ENCODE data around the gene NOS1.
"Not testable (repeated sequence)": the region's sequence is repeated elsewhere in the genome, so short reads cannot be mapped to it uniquely, and the experiment has no call there.

Gene NOS1

DNA sequence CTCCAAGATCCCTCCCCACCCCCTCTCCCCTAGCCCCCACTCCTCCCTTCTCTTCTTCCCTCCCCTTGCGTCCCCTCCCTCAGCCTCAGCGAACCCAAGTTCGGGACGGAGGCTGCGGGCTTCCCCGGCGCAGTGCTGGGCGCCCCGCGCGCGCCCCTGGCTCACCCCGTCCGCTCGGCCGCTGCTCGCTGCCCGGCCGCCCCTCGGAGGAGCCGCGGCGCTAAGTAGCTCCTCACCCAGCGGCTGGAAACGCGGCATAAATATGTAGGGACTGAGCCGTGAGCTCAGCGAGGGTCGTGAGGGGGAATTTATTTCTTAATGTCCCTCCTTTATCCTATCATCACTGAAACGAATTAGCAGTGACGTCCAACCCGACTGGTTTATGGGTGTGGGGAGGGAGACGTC lies at the start of gene NOS1:
TSS of gene NOS1 (minus strand) at position 280 of the 405 bp plus-strand sequence. CDS start 30,557 bp downstream, outside the sequence.
- DNase-seq: no peak

DNA sequence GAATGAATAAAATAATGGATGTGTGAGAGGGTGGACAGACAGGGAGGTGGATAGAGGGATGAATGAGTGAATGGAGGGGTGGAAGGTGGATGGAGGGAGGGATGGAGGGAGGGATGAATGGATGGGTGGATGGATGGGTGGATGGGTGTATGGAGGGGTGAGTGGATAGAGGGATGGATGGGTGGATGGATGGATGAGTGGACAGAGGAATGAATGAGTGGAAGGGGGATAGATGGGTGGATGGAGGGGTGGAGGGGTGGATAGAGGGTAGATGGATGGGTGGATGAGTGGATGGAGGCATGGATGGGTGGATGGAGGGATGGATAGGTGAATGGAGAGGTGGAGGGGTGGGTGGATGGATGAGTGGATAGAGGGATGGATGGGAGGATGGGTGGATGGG lies 47.9 kb upstream of the NOS1 start:
- DNase-seq: no peak

DNA sequence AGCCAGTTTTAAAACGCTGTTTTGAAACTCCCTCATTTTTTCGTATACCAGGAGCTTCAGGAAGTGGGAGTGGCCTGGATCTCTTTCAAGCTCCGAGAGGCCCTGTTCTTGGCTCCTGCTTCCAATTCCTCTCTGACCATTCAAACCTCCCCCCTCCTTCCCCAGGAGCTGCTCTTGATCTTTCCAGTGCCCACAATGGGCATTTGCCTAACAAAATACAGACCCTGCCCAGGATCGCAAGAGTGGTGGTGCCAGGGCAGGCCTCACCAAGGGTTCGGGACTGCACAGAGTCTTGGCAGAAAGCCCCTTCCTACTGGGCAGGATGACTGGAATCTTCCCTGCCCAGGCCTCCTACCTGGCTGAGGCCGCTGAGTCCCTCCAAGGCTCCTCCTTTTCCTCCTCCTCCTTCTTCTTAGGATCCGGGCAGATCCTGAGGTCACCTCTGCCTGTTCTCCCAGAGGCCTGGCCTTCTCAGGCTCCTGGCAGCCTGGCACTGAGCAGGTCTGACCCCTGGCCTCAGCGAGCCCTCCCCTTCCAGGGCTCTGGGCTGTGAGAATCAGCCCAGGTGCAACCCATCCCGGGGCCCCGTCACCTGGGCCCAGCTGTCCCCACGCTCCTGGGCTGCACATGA lies 46.9 kb upstream of the NOS1 start:
- DNase-seq: no peak

DNA sequence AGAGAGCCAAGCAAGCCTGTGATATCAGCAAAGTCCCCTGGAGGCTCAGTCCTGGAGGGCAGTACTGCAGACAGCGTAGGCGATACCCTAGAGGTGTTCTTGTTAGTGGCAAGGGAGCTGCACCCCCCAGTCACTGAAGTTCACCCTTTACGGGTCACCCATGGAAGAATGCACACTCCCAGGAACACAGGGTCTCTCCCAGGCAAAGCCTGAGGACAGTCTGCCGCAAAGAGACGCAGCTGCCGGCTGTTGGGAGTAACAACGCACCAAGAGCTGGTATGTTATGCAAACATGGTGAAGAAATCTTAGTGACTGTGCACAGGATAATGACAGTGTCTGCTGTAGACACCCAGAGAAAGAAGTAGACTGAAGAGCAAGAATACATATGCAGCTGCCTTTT lies 43.5 kb upstream of the NOS1 start:
- DNase-seq: no peak

DNA sequence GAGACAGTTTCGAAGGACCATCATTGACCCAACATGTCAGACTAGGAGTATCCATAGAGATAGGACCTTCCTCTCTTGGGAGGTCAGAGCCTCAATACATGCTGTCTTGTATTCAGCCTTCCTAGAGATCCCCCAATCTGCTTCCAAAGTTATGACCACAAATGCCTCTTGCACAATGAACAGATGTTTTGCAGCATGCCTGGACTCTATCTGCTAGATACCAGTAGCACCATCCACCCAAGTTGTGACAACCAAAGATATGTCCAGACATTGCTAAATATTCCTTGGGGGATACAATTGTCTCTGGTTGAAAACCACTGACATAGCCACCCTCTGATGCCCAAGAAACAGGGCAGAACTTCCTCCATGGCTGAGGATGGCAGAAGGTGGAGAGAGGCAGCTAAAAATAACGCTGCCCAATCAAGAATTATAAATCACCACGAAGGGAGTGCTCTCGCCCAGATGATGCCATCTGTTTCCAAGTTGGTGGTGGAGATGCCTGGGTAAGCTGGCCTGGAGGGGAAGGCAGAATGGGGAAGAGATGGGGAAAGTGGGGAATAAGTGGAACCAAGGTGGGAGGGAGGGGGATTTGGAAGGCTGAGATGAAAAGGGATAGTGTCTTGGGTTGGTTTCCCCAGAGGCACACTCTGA lies 42.9 kb upstream of the NOS1 start:
- no peak for DNase-seq

DNA sequence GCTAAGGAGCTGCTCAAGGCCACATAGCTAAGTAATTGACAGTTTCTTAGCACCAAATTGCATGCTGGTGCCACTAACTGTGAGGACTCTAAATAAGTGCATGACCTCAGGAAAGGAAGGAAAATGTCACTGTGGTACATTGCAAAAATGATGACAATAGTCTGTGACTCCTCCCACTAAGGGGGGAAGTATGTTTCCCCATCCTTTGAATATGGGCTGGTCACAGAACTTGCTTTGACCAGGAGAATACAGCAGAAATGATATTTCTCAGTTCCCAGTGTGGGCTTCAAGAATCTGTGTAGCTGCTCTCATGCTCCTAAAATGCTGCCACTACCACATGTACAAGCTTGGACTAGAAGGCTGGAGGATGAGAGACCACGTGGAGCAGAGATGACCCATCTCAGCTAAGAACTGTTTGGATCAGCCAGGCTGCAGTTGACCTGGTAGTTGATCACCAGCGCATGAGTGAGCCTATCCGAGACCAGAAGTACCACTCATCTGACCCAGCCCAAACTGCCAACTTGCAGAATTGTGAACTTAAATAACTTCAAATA lies 42.2 kb upstream of the NOS1 start:
- no peak for DNase-seq

DNA sequence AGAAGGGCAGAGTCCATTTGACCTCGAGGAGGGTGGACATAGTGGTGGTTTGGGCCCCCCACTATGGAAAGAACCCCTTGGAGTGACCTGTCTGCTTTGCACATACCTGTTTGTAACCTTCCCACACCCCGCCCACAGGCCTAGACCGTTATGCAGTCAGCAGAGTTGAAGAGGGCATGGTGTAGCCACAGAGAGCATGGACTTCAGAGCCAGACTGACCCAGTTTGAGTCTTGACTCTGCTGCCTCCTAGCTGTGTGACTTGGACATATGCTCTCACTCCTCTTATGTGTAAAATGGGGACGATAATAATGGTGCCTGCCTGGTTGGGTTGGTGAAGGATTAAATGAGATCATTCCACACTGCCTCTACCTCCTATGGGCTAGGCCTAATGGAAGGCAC lies 40.9 kb upstream of the NOS1 start:
- DNase-seq: no peak

DNA sequence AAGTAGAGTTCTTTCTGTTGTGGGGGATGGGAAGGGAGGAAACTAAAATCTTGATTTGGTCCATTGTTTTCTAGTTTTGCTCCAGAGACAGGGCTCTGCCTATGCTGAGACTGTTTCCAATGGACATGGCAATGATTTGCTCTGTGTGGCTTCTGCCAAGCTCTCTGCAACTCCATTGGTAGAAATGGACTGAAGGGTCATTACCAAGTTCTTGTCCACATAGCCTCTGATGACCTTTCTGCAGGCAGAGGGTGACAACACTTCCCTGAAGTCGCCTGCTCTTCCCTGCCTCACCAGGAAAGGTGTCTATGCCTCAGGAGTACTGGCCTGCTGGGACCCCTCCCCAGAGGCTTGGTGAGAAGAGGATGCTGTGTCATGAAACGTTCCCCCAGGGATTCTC lies 39.5 kb upstream of the NOS1 start:
- no peak for DNase-seq

DNA sequence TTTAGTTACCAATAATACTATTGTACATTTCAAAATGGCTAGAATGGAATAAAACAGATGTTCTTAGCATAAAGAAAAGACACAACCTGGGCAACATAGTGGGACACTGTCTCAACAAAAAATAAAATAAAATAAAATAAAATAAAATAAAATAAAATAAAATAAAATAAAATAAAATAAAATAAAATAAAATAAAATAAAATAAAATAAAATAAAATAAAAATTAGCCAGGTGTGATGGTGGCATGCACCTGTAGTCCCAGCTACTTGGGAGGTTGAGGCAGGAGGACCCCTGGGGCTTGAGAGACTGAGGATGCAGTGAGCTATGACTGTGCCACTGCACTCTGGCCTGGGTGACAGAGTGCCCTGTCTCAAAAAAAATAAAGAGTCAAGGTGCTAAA lies 37.1 kb upstream of the NOS1 start:
- DNase-seq: not testable (repeated sequence)

DNA sequence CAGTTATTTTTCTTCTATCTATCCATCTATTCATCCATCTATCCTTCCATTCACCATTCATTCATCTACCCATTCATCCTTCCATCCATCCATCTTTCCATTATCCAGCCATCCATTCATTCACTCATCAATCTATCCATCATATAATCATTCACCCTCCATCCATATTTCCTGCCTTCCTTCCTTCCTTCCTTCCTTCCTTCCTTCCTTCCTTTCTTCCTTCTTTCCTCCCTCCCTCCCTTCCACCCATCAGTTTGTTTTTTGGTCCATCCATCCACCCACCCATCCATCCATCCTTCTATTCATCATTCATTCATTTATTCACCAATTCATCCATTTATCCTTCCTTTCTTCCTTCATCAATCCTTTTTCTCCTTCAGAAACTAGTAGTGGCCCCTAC lies 34.3 kb upstream of the NOS1 start:
- no peak for DNase-seq

DNA sequence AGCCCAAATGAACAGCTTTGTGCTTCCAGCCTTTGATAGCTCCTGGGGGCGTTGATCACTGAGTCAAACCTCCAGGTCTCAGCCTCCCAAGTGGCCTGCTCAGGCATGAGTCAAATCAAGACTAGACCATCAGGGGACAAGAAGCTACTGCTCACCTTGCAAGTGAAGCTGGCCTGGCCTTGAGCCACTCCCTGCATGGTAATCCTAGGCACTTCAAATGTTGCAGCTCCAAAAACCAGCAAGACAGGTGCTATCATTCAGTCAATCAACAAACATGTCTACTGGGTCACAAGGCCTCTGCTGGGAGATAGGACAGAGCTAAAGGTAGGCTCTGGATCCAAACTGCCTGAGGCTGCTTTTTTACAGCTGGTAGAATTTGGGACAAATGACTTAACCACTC lies 33.1 kb upstream of the NOS1 start:
- no peak for DNase-seq

DNA sequence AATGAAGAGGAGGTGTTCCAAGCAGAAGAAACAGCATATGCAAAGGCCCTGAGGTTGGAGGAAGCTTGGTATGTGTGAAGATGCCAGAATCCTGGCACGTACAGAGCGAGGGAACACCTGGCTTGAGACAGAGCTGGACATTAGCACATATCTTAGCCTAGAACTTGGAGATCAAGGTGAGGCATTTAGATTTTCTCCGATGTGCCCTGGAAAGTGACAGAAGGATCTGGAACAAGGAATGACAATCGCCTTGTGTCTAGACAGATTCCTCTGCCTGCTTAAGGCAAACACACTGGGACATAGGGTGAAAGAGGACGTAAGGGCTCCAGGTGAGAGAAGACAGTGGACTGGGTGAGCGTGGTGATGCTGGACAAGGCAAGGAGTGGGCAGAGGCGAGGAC lies 32.2 kb upstream of the NOS1 start:
- no peak for DNase-seq

DNA sequence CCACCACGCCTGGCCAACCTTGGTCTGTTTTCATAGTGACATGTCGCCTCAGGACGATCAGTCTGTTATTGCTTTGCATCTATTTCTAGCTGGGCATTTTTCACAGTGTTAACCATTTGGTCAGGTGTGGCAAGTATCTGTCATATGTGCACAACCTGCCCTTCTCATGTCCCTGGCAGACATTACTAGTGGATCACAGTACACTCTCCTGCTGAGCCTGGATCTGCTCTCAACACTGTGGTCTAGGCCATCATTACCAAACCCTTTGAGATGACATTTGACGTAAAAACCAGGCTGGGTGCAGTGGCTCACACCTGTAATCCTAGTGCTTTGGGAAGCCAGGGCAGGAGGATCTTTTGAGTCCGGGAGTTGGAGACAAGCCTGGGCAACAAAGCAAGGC lies 29.4 kb upstream of the NOS1 start:
- DNase-seq: no peak

DNA sequence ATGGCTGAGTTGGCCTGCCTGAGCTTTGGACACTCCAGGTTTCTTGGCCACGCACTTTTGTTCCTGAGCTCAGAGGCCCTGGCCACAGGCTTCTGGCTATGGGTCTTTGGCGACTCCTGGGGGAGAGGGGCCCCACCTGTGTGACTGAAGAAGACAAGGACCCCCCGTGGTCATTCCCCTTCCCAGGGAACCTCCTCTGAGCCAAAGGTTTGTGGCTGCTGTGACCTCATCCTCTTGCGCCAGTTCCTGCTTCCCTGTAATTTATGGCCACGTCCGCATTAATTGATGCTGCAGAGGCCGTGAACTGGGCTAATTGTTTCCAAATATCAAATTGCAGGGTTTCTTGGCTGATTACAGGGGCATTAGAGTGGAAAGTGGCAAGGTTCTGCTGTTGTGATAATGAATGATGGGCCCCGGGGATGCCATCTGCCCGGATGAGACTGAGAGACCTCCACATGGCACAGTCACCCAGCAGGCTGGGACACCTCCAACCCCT lies 27.6 kb upstream of the NOS1 start:
- DNase-seq: no peak

DNA sequence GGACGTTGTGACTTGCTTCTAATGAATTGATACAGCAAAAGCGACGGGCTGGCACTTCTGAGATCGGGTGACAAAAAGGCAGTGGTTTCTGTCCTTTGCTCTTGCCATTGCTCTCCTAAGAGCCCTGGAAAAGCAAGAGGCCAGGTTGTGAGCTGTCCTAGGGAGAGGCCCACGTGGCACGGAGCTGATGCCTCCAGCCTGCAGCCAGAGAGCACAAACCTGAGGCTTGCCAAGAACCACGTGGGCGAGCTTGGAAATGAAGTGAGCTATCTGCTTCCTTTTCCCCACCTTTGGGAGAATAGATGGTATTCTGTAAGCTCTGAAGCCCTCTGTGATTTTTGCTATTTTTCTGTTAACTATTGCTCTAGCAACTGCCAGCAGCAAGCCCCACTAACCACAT lies 26.4 kb upstream of the NOS1 start:
- DNase-seq: no peak

DNA sequence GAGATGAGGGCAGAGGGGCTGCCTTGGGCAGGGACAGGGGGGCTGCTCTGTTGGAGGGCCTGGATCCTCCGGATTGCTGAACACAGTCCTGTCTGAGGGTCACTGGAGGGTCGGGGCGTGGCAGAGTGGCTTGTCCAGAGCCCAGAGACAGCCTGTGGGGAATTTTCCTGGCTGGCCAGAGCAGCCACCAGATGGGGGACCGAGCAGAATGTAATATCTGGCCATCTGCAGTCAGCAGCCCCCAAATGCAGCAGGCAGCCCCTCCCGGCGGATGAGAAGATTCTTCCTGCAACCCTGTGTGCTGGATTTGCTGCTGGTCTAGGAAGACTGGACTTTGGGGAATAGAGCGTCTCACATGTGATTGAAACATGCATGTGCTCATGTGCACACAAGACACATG lies 23.3 kb upstream of the NOS1 start:
- no peak for DNase-seq

DNA sequence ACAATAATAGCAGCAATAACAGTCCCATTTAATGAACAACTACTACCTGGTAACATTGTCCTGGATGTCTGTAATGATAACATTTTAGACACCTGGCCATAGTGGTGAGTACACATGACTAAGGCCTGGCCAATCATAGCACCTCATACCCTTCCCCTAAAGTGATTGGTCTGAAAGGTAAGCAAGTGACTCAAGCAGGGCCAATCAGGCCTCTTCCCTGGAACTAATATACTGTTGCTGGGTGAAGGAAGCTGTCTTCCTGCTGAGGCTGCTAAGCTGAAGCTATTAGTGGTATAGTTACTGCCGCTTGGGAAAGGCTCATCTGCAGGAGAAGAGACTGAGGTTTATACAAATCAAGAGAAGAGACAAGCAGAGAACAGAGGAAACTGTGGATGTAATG lies 18.7 kb upstream of the NOS1 start:
- DNase-seq: no peak

DNA sequence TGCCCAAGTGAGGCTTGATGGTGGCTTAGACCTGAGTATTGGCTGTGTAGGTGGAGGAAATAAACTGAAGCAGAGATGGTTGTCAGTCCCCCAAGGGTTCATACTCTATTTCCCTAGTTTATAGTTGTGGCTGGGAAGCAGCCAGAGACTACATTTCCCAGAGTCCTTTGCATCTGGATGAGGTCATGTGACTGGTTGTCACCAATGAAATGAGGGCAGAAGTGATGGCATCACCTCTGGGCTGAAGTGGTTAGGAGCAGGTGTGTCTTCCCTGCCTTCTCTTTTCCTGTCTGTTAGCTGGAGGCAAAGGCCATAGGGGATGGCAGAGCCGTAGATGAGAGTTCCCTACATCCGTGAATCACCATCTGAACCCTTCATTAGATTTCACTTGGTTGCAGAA lies 16.3 kb upstream of the NOS1 start:
- DNase-seq: no peak

DNA sequence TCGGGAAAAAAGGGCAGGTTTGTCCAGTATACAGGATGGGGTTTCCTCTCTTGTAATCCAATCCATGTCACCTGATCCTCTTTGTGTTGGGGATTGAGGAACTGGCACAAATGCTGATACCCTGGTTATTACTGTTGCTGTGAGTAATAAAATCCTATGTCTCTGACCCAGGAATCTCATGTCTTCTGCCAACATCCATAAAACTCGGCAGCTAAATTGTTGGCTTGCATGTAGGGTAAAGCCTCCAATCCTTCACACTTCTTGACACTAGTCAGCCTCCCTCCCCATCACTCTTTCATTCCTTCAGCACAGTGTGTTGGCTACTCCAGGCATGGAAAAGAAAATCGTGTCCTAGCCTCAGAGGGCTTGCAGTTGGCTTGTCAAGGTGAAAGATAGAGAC lies 9.2 kb upstream of the NOS1 start:
- DNase-seq: no peak

DNA sequence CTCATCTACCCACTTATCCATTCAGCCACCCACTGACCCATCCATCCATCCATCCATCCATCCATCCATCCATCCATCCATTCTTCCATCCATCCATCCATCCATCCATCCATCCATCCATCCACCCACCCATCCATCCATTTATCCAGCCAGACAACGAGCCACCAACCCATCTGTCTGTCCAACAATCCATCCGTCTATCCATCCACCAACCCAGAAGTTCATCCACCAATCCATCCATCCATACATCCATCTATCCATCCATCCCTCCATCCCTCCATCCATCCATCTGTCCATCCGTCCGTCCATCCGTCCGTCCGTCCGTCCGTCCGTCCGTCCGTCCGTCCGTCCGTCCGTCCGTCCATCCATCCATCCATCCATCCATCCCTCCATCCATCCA lies 8.6 kb upstream of the NOS1 start:
- DNase-seq: not testable (repeated sequence)

DNA sequence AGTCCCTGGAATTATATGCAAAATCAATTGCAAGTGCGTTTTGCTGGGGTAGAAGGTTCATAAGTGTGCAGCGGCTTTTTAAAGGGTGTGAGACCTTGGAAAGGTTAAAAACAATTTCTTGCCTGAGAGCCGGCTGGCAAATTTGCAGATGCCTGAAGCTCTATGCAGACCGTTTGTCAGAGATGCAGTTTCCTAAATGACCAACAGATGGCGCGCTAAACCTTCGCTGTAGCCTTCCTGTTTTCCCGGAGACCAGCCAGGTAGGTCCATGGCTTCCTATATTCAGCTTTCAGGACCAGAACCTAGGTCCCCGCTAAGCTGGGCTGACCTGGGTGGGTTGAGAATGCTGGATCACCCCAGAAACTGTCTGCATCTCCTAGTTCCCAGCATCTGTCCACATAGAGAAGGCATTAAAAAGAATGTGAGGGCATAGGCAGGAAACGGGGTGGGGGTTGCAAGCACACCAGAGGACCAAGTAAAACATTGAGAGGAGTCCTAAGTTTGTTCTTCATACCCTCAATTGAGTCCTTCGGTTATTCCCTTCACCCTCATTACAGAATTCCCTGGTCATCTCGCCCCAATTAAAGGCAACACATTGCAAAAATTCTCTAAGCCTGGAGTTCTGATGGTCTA lies 5.7 kb upstream of the NOS1 start:
- peak; percentile 25 for DNase-seq

DNA sequence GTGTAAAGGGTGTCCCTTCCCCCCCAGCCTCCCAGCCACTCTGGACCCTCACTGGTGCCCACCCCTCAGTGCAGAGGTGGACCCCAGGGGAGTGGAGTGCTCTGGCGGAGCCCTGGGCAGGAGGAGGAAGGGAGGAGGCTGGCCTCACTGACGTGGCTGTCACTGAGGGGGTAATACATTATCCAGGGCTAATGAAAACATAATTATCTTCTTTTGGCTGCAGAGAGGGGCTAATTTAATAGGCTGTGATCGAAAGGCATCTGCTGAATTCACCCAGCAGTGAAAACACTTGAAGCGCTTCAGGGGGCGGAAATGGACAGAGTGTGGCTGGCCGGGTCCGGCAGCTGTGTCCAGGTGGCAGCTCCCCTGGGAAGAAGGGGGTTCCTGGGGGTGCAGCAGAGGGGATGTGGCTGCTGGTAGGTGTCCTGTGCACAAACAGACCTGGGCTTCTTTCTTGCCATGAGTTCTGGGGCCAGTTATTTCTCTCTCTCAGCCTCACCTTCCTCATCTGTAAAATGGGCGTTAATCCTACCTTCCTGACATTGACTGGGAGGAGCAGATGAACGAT lies 3.7 kb upstream of the NOS1 start:
- DNase-seq: no peak

DNA sequence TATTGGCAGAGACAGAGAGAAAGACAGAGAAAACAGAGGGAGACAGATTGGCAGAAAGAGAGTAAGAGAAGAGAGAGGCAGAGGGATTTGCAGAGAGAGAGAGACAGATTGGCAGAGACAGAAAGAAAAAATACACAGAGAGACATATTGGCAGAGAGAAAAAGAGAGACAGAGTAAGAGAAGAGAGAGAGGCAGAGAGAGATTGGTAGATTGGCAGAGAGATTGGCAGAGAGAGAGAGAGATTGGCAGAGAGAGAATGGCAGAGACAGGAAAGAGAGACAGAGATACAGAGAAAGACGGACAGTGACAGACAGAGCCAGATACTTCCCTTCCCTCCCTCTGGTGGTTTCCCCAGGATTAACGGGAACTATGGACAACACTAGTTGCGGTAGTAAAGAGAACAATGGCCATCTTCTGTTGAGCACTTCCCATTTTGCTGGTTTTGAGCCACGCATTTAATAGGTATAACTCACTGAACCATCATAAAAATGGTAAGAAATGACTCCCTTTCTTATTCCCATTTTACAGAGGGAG lies 2.6 kb upstream of the NOS1 start:
- DNase-seq: no peak

Data from activated naive CD4-positive, alpha-beta T cell treated with Interleukin-2 at 50 U/mL for 16 hours (primary cell).